ENCODE measurements around the gene ARL16.

ARL16 gene

GRCh38 chr17:81641825-81642489, 41.6 kb downstream of the ARL16 start:
- ATAC-seq: no peak

GRCh38 chr17:81640011-81640410, 43.6 kb downstream of the ARL16 start:
- ATAC-seq: no peak

GRCh38 chr17:81638683-81639082, 44.9 kb downstream of the ARL16 start:
- no peak for ATAC-seq

GRCh38 chr17:81636505-81637288, 46.9 kb downstream of the ARL16 start, which contains the start of the genes NPLOC4 and TSPAN10:
TSS of gene NPLOC4 (minus strand) at chr17:81637112. CDS start at chr17:81636930, 182 bp downstream.
TSS of gene TSPAN10 (plus strand) at chr17:81637196. CDS start at chr17:81642413, 5,217 bp downstream.
- peak; percentile 90 to 91 for ATAC-seq

- peak; percentile 6 to 10 for ATAC-seq
These were observed 47.6 kb downstream of the ARL16 start for GRCh38 chr17:81635973-81636504.

- ATAC-seq: no peak
These were observed 48.2 kb downstream of the ARL16 start for GRCh38 chr17:81635431-81635830.

GRCh38 chr17:81631482-81631881, 52.1 kb downstream of the ARL16 start:
- no peak for ATAC-seq

Data from activated CD4-positive, CD25-positive, alpha-beta regulatory T cell treated with anti-CD3 and anti-CD28 coated beads, Interleukin-2, amount 50 U/mL, for 24 hours (primary cell).